ENCODE measurements around the gene KRT14. TPM values are rescaled to one million over a fixed set of nuclear protein-coding genes. Genes with fewer than 3 reads are reported as not detected.

KRT14 gene
- total RNA-seq, 1 experiment from 2014 or later, result not detected

DNA sequence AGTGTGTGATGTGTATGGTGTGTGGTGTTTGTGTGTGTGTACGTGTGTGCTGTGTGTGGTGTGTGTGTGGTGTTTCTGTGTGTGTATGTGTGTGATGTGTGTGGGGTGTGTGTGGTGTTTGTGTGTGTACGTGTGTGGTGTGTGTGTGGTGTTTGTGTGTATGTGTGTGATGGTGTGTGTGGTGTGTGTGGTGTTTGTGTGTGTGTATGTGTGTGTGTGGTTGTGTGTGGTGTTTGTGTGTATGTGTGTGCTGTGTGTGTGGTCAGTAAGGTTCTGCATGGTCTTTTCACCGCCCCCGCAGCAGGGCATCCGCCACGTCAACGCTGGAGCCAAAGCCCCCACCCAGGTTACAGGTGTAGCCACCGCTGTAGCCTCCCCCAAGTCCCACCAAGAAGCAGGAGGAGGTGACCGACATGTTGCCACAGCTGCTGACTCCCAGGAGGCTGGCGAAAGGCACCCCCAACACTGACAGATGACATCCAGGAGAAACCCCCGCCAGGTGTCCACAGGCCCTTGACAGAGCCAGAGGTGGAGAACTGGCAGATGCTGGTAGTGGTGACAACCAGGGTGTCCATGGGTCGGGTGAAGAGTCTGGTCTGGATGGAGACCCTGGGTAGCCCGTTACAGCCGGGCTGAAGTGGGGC is 47.0 kb upstream of the KRT14 start:
- CTCF ChIA-PET, result no interaction called here
- peak in 1 of 2 experiments; percentile 66 for DNase-seq
- Histone ChIP-seq H3K4me1 (no peaks in the 10 kb centered on the region), H3K27me3 (replicated peaks; ENCODE audit: control insufficient read depth, insufficient read depth, low read length) (no peaks in the 10 kb centered on the region), H3K9me3 (no peaks in the 10 kb centered on the region), H3K4me3 (ENCODE audit: low read depth, low read length) (no peak overlapping the region), H3K36me3 (ENCODE audit: control insufficient read depth, insufficient read depth, low read length) (no peaks in the 10 kb centered on the region)
- Mint-ChIP-seq H3K4me1 (ENCODE audit: low read depth, unreplicated experiment) (no peaks in the 10 kb centered on the region), H3K27me3 (ENCODE audit: insufficient read depth, unreplicated experiment) (no peaks in the 10 kb centered on the region), H3K9me3 (ENCODE audit: unreplicated experiment) (no peaks in the 10 kb centered on the region), H3K27ac (ENCODE audit: unreplicated experiment) (no peak overlapping the region), H3K4me3 (ENCODE audit: unreplicated experiment) (no peak overlapping the region), H3K36me3 (ENCODE audit: insufficient read depth, unreplicated experiment) (no peaks in the 10 kb centered on the region)
- intact Hi-C loops (cut with micrococcal nuclease; ENCODE audit: unreplicated experiment), result no loop called here
- BruUV-seq (replicated peaks), result no TSS peak
- TF ChIP-seq, protein P1, sequence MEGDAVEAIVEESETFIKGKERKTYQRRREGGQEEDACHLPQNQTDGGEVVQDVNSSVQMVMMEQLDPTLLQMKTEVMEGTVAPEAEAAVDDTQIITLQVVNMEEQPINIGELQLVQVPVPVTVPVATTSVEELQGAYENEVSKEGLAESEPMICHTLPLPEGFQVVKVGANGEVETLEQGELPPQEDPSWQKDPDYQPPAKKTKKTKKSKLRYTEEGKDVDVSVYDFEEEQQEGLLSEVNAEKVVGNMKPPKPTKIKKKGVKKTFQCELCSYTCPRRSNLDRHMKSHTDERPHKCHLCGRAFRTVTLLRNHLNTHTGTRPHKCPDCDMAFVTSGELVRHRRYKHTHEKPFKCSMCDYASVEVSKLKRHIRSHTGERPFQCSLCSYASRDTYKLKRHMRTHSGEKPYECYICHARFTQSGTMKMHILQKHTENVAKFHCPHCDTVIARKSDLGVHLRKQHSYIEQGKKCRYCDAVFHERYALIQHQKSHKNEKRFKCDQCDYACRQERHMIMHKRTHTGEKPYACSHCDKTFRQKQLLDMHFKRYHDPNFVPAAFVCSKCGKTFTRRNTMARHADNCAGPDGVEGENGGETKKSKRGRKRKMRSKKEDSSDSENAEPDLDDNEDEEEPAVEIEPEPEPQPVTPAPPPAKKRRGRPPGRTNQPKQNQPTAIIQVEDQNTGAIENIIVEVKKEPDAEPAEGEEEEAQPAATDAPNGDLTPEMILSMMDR (IDR thresholded peaks at IDR 0.05; ENCODE audit: insufficient read depth in 1 of 2, low read depth in 1 of 2, low read length in 1 of 2, severe bottlenecking in 1 of 2, unreplicated experiment in 1 of 2), result no peak
- POLR2A ChIA-PET, result no interaction called here

DNA sequence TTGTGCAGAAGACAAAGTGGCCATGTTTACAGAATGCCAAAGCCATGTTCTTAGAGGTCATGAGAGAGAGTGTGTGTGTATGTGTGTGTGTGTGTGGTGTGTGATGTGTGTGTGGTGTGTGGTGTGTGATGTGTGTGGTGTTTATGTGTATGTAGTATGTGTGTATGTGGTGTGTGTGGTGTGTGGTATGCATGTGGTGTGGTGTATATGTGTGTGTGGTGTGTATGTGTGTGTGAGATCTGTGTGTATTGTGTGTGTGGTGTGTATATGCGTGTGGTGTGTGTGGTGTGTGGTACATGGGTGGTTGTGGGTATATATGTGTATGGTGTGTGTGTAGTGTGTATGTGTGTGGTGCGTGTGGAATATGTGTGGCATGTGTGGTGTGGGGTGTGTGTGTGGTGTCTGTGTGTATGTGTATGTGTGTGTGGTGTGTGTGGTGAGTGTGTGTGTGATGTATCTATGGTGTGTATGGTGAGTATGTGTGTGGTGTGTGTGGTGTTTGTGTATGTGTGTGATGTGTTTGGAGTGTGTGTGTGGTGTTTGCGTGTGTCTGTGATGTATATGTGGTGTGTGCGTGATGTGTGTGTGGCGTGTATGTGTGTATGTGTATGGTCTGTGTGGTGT is 45.9 kb upstream of the KRT14 start:
- Mint-ChIP-seq H3K36me3 (ENCODE audit: insufficient read depth, unreplicated experiment) (no peaks in the 10 kb centered on the region), H3K9me3 (ENCODE audit: unreplicated experiment) (no peaks in the 10 kb centered on the region), H3K4me1 (ENCODE audit: low read depth, unreplicated experiment) (no peaks in the 10 kb centered on the region), H3K27me3 (ENCODE audit: insufficient read depth, unreplicated experiment) (no peaks in the 10 kb centered on the region), H3K4me3 (ENCODE audit: unreplicated experiment) (no peak overlapping the region), H3K27ac (ENCODE audit: unreplicated experiment) (no peak overlapping the region)
- intact Hi-C loops (cut with micrococcal nuclease; ENCODE audit: unreplicated experiment), result no loop called here
- H3K36me3 ChIP-seq (ENCODE audit: control insufficient read depth, insufficient read depth, low read length), result no peaks in the 10 kb centered on the region
- H3K9me3 ChIP-seq, result no peaks in the 10 kb centered on the region
- H3K4me3 ChIP-seq (ENCODE audit: low read depth, low read length), result no peak overlapping the region
- TF ChIP-seq, protein P1 (IDR thresholded peaks at IDR 0.05; ENCODE audit: insufficient read depth in 1 of 2, low read depth in 1 of 2, low read length in 1 of 2, severe bottlenecking in 1 of 2, unreplicated experiment in 1 of 2), result no peak
- H3K4me1 ChIP-seq, result no peaks in the 10 kb centered on the region
- no peaks in the 10 kb centered on the region for H3K27me3 ChIP-seq (replicated peaks; ENCODE audit: control insufficient read depth, insufficient read depth, low read length)
- CTCF ChIA-PET, result no interaction called here
- no TSS peak for BruUV-seq (replicated peaks)
- no peak for DNase-seq
- POLR2A ChIA-PET, result no interaction called here

DNA sequence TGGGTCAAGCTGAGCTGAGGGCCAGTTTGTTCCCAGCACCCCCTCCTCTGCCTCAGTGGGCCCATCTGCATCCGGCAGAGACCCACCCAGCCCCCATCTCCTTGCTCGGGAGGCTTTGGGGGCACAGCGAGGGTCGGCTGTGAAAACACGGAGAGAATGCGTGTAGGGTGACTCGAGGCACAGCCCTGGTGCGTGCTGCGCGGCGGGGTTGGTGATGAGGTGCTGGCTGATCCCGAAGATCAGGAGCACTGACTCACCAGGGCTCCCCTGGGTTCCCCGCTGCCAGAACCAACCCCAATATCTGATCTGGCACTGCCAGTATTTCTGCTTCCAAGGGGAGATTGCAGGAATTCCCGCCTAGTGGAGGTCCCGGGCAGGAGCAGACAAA is 45.2 kb upstream of the KRT14 start:
- no peaks in the 10 kb centered on the region for H3K36me3 ChIP-seq (ENCODE audit: control insufficient read depth, insufficient read depth, low read length)
- H3K4me1 Mint-ChIP-seq (ENCODE audit: low read depth, unreplicated experiment), result no peaks in the 10 kb centered on the region
- ChIA-PET CTCF (no interaction called here), POLR2A (no interaction called here)
- no peaks in the 10 kb centered on the region for H3K27me3 ChIP-seq (replicated peaks; ENCODE audit: control insufficient read depth, insufficient read depth, low read length)
- BruUV-seq (replicated peaks), result no TSS peak
- no peaks in the 10 kb centered on the region for H3K4me1 ChIP-seq
- H3K36me3 Mint-ChIP-seq (ENCODE audit: insufficient read depth, unreplicated experiment), result no peaks in the 10 kb centered on the region
- no peak overlapping the region for H3K4me3 Mint-ChIP-seq (ENCODE audit: unreplicated experiment)
- H3K9me3 Mint-ChIP-seq (ENCODE audit: unreplicated experiment), result no peaks in the 10 kb centered on the region
- no peak overlapping the region for H3K27ac Mint-ChIP-seq (ENCODE audit: unreplicated experiment)
- H3K27me3 Mint-ChIP-seq (ENCODE audit: insufficient read depth, unreplicated experiment), result no peaks in the 10 kb centered on the region
- TF ChIP-seq, protein P1 (IDR thresholded peaks at IDR 0.05; ENCODE audit: insufficient read depth in 1 of 2, low read depth in 1 of 2, low read length in 1 of 2, severe bottlenecking in 1 of 2, unreplicated experiment in 1 of 2), result no peak
- H3K4me3 ChIP-seq (ENCODE audit: low read depth, low read length), result no peak overlapping the region
- H3K9me3 ChIP-seq, result no peaks in the 10 kb centered on the region
- DNase-seq, result no peak
- intact Hi-C loops (cut with micrococcal nuclease; ENCODE audit: unreplicated experiment), result no loop called here
